WTC11 (cell line): ENCODE measurements around the gene NHSL2.

Experiments
- EMX1 ChIP-seq: fragments of 250-450 bp; sonication (Bioruptor Pico); IDR thresholded peaks from 2 replicates; pipeline ENCODE4 v1.8.0; 2021; ENCODE audit warnings: mild to moderate bottlenecking
- FOXP1 ChIP-seq: sonication (generic); formaldehyde crosslinking; IDR thresholded peaks from 2 replicates; pipeline ENCODE4 v1.8.0; 2022; ENCODE audit warnings: missing genetic modification reagents, mild to moderate bottlenecking, moderate library complexity, borderline replicate concordance
- NFYB ChIP-seq: sonication (generic); formaldehyde crosslinking; conservative IDR thresholded peaks from 2 replicates; pipeline ENCODE4 v1.8.0; 2022; ENCODE audit warnings: low read depth, missing genetic modification reagents
- TCF7 ChIP-seq: sonication (generic); formaldehyde crosslinking; IDR thresholded peaks from 2 replicates; pipeline ENCODE4 v1.8.0; 2022; ENCODE audit warnings: mild to moderate bottlenecking, low read depth, missing genetic modification reagents, moderate library complexity
- ZBTB21 ChIP-seq: sonication (generic); formaldehyde crosslinking; IDR thresholded peaks from 2 replicates; pipeline ENCODE4 v1.8.1; 2023; ENCODE audit warnings: mild to moderate bottlenecking, missing genetic modification reagents, borderline replicate concordance
- ZNF423 ChIP-seq: fragments of 250-450 bp; sonication (Bioruptor Pico); IDR thresholded peaks from 2 replicates; pipeline ENCODE4 v2.1.2; 2022; ENCODE audit warnings: mild to moderate bottlenecking, moderate library complexity
- TF ChIP-seq, protein P1 (sequence below): fragments of 200-600 bp; IDR thresholded peaks from 2 replicates; pipeline ENCODE4 v1.8.0; 2022; ENCODE audit warnings: antibody characterized with exemption
- TF ChIP-seq, protein P2 (sequence below): sonication (generic); formaldehyde crosslinking; IDR thresholded peaks from 2 replicates; pipeline ENCODE4 v1.8.0; 2022; ENCODE audit warnings: mild to moderate bottlenecking, missing genetic modification reagents
- TF ChIP-seq, protein P3 (sequence below): sonication (generic); formaldehyde crosslinking; IDR thresholded peaks from 2 replicates; pipeline ENCODE4 v1.8.1; 2022; ENCODE audit warnings: mild to moderate bottlenecking, missing genetic modification reagents, moderate library complexity, borderline replicate concordance
- TF ChIP-seq, protein P4 (sequence below): sonication (generic); formaldehyde crosslinking; IDR thresholded peaks from 2 replicates; pipeline ENCODE4 v1.8.1; 2023; ENCODE audit warnings: mild to moderate bottlenecking, missing genetic modification reagents, borderline replicate concordance

DNA sequence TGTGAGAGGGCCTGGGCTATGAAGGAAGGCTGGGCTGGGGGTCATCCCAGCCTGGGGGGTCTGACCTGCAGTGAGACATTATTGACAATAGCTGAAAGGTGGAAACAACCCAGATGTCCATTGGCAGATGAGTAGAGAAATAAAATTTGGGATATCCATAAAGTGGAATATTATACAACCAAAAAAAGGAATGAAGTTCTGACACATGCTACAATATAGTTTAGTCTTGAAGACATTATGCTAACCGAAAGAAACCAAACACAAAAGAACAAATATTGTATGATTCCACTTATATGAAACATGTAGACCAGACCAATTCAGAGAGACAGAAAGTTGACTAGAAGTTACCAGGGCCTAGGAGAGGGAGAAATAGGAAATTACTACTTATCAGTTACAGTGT lies 176.3 kb downstream of the NHSL2 start:
- no peak for TF ChIP-seq ZNF423 (CRISPR knock-in tag)
- TF ChIP-seq, protein P1, sequence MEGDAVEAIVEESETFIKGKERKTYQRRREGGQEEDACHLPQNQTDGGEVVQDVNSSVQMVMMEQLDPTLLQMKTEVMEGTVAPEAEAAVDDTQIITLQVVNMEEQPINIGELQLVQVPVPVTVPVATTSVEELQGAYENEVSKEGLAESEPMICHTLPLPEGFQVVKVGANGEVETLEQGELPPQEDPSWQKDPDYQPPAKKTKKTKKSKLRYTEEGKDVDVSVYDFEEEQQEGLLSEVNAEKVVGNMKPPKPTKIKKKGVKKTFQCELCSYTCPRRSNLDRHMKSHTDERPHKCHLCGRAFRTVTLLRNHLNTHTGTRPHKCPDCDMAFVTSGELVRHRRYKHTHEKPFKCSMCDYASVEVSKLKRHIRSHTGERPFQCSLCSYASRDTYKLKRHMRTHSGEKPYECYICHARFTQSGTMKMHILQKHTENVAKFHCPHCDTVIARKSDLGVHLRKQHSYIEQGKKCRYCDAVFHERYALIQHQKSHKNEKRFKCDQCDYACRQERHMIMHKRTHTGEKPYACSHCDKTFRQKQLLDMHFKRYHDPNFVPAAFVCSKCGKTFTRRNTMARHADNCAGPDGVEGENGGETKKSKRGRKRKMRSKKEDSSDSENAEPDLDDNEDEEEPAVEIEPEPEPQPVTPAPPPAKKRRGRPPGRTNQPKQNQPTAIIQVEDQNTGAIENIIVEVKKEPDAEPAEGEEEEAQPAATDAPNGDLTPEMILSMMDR: no peak
- no peak for TF ChIP-seq NFYB (CRISPR knock-in tag)
- TF ChIP-seq, protein P2, sequence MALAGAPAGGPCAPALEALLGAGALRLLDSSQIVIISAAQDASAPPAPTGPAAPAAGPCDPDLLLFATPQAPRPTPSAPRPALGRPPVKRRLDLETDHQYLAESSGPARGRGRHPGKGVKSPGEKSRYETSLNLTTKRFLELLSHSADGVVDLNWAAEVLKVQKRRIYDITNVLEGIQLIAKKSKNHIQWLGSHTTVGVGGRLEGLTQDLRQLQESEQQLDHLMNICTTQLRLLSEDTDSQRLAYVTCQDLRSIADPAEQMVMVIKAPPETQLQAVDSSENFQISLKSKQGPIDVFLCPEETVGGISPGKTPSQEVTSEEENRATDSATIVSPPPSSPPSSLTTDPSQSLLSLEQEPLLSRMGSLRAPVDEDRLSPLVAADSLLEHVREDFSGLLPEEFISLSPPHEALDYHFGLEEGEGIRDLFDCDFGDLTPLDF (CRISPR knock-in tag): no peak
- TF ChIP-seq, protein P3, sequence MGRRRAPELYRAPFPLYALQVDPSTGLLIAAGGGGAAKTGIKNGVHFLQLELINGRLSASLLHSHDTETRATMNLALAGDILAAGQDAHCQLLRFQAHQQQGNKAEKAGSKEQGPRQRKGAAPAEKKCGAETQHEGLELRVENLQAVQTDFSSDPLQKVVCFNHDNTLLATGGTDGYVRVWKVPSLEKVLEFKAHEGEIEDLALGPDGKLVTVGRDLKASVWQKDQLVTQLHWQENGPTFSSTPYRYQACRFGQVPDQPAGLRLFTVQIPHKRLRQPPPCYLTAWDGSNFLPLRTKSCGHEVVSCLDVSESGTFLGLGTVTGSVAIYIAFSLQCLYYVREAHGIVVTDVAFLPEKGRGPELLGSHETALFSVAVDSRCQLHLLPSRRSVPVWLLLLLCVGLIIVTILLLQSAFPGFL (CRISPR knock-in tag): no peak
- no peak for TF ChIP-seq ZBTB21 (CRISPR knock-in tag)
- TF ChIP-seq, protein P4, sequence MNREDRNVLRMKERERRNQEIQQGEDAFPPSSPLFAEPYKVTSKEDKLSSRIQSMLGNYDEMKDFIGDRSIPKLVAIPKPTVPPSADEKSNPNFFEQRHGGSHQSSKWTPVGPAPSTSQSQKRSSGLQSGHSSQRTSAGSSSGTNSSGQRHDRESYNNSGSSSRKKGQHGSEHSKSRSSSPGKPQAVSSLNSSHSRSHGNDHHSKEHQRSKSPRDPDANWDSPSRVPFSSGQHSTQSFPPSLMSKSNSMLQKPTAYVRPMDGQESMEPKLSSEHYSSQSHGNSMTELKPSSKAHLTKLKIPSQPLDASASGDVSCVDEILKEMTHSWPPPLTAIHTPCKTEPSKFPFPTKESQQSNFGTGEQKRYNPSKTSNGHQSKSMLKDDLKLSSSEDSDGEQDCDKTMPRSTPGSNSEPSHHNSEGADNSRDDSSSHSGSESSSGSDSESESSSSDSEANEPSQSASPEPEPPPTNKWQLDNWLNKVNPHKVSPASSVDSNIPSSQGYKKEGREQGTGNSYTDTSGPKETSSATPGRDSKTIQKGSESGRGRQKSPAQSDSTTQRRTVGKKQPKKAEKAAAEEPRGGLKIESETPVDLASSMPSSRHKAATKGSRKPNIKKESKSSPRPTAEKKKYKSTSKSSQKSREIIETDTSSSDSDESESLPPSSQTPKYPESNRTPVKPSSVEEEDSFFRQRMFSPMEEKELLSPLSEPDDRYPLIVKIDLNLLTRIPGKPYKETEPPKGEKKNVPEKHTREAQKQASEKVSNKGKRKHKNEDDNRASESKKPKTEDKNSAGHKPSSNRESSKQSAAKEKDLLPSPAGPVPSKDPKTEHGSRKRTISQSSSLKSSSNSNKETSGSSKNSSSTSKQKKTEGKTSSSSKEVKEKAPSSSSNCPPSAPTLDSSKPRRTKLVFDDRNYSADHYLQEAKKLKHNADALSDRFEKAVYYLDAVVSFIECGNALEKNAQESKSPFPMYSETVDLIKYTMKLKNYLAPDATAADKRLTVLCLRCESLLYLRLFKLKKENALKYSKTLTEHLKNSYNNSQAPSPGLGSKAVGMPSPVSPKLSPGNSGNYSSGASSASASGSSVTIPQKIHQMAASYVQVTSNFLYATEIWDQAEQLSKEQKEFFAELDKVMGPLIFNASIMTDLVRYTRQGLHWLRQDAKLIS (CRISPR knock-in tag): no peak
- no peak for TF ChIP-seq EMX1 (CRISPR knock-in tag)
- TF ChIP-seq TCF7 (CRISPR knock-in tag): no peak
- TF ChIP-seq FOXP1 (CRISPR knock-in tag): no peak
